Stimulated activated CD4-positive, alpha-beta T cell treated with anti-CD3 and anti-CD28 coated beads, Interleukin-4, amount 100 ng/mL, for 4 hours (primary cell): ENCODE results near the gene F8.
"Not testable (repeated sequence)": the region's sequence is repeated elsewhere in the genome, so short reads cannot be mapped to it uniquely, and the experiment has no call there.

Source experiments
- DNase-seq, 2 experiments: peaks; one replicate each; pipeline ENCODE4 v3.0.0-alpha.2; 2020

F8 gene

DNA sequence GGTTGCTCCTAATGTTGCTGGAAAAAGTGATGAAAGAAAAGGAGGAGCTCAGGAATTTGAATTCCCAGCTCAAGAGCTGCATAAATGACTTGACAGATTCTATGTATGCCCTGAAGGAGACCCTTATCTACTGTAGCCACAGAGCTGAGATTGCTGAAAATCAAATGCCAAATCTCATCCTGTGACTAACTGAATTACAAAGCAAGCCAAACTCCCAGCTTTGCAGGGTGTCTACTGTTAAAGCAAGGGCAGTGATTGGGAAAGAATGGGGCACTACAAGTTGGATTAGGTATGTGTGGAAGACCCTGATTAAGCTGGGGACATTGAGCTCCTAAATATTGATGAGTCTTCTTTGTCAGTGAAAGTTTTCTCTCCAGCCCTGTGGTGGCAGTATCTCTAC is 167.3 kb downstream of the F8 start:
- DNase-seq: no peak

DNA sequence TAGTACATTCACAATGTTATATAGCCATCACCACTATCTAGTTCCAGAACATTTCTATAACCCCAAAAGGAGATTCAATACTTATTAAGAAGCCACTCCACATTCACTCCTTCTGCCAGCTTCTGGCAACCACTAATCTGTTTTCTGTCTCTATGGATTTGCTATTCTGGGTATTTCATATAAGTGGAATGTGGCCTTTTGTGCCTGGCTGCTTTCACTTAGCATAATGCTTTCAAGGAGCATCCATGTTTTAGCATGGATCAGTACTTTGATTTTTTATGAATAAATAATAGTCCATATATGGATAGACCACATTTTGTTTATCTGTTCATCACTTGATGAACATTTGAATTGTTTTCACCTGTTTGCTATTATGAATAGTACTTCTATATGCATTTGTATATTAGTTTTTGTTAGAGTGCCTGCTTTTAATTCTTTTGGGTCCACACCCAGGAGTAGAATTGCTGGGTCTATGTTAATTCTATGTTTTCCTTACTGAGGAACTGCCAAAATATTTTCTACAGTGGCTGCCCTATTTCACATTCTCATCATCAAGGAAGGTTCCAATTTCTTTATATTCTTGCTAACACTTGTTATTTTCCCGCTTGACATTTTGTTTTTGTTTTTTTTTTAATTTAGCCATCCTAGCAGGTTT is 171.4 kb downstream of the F8 start:
- DNase-seq: no peak

DNA sequence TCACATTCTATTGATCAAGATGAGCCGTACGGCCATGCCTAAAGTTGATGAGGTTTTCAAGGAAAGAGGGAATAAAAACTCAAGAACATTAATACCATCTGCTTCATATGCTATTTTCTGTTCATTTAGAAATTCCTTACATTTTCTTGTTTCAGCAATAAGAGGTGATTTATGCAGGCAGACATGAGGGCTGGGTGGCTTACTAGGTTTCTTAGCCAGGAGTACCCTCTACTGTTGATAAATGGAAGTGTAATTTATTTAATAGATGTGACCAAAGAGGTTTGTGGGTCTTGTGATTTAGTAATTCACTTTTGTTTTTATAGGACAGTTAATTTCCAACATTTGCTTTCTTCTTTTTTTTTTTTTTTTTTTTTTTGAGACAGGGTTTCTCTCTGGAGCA is 181.7 kb downstream of the F8 start:
- DNase-seq: peak in 1 of 2 experiments; percentile 1

DNA sequence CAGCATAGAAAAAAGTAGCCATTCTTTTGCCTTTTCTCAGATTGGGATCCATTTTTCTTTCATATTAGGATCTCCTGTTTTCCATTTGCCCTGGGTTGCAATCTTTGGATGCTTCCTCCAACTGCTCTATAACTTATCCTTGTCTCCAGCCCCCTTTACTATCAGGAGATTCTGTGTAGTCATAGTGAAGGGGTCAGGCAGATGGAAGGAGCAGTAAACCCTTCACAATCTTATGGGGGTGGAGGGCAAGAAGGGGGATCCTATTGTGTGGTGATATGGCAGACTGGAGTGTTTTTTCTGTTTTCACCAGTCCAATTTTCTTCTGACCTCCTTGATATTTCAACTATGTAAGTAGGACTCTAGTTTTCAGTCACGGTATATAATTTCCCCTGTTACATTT is 186.4 kb downstream of the F8 start:
- DNase-seq: no peak

DNA sequence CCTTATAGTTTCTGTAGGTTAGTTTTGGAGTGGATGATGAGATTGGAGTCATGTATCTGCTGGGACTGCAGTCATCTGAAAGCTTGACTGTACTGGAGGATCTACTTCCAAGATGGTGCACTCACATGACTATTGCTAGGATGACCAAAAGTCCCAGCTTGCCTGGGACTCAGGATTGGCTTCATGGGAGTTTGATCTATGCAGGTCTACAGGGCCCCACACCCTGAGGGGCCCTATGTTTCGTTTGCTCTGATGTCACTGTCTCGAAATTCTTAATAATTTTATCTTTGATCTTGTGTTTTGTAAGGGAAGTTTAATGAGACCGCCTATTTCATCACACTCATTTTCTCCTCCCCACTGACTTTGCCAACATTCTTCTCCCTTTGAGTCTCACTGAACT is 188.0 kb downstream of the F8 start, which contains the start of gene SMIM9:
Gene SMIM9 (minus strand): TSS at position 101 of the 400 bp plus-strand sequence. CDS start 3,806 bp downstream, outside the sequence.
- no peak for DNase-seq

DNA sequence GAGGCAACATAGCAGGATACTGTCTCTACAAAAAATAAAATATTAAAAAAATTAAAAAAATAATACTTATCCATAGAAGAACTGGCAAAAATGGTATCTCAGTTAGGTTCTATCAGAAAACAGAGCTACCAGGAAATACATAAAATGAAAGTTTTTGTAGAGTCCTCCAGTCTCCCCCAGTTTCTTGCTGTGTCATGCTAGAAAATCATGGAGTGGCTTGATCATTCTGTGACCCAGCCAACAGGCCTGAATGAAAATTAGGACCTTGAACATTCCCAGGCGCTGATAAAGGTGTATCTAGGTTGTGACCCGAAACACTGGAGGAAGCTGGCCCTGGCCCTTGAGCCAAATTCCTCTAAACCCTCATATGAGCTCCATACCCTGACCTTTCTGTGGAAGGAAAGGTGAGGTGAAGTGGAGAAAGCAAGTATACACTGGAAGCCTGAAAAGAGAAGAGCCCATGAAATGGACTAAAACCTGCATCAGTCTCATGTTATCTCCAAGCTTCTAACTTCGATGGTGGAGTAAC is 188.7 kb downstream of the F8 start:
- no peak for DNase-seq

DNA sequence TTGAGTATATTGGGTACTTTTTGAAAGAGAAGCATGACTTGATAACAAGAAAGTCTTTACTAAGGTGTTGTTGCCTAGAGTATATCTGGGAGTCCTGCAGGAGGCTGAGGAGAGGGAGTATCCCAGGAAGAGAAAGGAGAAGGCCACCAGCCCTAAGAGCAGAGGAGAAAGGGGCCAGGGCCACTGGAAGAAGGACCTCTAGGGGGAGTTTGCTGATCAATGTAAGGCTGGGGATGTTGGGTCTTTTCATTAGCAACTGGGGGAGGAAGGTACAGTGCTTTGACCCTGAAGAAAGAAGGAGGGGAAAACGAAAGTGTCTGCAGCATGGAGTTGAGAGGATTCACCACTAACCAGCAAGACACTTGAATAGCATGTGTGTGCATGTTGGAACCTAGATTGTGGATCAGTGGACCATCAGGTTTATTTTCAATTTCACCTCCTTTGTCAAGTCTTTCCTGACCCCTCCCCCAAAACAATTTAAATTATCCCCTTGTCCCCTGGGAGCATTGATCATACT is 192.5 kb downstream of the F8 start:
- no peak for DNase-seq

DNA sequence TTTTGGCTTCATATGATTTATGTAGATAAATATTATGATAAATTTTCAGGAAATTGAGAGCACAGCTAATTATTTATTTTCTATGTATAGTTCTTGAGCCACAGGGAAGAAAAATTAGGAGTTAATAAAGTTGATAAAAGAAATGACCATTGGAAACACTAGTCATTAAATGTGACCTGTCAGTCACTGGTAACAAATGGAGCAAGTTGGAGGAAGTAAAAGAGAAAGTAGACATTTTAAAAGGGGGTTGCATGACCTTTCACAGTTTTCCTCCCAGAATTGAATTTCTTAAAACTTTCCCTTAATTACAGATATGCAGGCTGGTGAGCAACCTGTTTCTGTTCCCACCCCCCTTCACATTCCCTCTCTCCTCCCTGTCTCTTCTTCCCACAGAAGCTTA is 193.4 kb downstream of the F8 start:
- DNase-seq: no peak

DNA sequence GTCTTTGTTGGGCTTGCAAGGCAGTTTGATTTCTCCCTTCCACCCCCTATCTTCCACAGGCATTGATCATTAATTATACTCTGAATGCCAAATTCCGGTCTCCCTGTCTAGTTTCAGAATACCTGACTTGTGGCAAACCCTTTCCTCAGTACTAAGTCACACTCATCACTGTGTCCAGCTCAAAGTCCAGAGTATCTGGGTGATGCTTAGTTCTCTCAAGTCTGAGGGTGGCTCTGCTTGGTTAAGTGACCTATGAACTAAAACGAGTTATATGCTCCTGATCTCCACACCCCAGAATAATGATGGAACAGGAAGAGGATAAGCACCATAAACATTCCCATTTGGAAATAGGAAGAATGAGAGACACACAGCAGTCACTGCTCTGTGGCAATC is 194.5 kb downstream of the F8 start:
- no peak for DNase-seq

DNA sequence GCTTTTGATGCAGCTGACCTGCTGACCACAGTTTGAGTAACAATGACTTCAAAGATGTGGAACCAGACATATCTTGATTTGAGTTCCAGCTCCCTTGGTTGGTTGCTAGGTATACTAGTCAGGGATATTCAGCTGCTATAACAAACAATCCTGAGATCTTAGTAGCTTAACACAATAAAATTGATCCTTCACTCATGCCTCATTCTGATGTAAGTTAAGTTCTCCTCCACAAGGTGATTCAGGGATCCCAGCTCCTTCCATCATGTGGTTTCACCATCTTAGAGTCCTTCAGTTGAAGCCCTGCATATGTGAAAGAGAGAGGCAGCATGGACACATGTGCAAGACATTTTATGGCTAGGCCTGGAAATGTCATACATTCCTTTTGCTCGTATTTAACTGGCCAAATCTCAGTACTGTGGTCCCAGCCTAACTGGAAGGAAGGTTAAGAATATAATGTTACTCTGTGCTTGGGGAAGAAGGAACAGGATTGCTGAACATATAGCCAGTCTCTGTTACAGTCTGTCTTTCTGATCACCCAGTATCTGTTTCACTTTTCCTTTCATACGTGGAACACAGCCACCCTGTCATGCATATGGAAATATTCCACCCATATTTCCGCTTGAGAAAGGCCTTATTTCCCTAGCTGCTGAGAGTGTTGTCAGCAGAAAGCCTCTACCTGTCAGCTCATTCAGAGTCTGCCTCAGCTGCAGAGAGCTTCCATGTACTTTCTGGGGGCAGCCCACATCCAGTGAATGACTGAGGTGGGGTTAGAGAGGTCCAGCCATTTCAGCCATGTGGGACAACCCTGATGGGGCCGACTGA is 195.1 kb downstream of the F8 start:
- DNase-seq: no peak

DNA sequence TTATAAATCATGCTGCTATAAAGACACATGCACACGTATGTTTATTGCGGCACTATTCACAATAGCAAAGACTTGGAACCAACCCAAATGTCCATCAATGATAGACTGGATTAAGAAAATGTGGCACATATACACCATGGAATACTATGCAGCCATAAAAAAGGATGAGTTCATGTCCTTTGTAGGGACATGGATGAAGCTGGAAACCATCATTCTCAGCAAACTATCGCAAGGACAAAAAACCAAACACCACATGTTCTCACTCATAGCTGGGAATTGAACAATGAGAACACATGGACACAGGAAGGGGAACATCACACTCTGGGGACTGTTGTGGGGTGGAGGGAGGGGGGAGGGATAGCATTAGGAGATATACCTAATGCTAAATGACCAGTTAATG is 196.9 kb downstream of the F8 start:
- DNase-seq: not testable (repeated sequence)

DNA sequence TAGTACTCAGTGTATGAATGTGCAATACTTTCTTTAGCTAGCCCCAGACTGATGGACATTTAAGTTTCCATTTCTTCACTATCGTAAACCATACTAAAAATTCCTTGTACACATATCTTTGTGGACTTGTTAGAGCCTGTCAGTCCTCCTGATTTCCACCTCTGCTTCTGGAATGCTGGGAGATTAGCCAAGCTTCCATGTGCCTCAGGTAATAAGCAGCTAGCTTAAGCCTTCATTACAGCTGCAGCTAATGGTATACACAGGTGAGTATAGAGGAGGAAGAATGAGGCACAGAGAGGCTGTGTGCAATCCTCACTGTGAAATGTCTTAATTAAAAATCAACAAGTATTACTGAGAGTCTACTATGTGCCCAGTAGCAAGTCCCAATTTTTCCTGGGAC is 197.9 kb downstream of the F8 start:
- no peak for DNase-seq

DNA sequence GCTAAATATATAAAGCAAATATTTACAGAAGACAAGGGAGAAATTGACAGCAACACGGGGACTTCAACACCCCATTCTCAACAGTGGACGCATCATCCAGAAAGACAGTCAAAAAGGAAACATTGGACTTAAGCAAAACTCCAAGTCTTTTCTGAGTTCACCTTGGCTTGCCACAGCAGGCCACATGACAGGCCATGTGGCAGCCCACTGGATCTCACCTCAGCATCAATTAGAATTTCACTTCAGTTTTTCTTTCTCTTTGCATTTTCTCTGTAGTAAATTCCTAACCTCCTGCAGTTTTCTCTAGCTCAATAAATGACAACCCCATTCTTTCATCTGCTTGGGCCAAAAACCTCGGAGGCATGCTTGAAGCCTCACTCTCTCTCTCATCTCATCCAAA is 200.5 kb downstream of the F8 start:
- no peak for DNase-seq

DNA sequence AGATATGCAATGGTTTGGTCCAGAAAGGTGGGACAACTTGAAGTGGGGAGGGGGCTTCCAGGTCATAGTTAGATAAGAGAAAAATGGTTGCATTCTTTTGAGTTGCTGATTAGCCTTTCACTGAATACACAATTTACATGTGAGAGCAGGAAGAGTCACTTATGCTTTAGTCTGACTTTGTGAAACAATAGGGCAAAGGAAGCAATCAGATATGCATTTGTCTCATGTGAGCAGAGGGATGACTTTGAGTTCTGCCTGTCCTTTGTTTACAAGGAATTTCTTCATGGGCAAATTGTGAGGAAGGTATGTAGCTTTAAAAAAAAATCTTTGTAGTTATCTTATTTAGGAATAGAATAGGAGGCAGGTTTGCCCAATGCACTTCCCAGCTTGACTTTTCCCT is 201.0 kb downstream of the F8 start:
- DNase-seq: no peak

DNA sequence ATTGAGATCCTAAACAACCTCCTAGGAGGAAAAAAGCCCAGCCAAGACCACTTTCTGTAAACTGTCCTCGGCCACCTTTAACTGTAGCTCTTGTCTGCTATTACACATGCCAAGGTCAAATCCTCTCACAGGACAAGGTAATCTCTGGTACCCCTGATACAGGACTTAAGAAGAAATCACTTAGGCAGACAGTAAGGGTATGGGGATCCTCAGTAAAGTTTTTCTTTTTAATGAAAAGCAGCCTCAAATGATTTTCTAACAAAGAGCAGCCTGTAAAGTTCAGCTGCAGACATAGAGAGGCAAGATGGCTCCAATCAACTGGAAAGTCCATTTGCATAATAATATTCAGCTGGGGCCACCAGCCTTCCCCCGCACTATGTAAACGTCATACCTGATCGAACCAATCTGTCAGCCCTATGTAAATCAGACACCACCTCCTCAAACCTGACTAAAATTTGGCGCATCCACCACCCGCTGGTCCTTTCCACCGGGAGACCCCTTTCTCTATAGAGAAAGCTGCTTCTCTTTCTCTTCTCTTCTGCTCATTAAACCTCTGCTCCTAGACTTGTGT is 202.7 kb downstream of the F8 start:
- DNase-seq: no peak

DNA sequence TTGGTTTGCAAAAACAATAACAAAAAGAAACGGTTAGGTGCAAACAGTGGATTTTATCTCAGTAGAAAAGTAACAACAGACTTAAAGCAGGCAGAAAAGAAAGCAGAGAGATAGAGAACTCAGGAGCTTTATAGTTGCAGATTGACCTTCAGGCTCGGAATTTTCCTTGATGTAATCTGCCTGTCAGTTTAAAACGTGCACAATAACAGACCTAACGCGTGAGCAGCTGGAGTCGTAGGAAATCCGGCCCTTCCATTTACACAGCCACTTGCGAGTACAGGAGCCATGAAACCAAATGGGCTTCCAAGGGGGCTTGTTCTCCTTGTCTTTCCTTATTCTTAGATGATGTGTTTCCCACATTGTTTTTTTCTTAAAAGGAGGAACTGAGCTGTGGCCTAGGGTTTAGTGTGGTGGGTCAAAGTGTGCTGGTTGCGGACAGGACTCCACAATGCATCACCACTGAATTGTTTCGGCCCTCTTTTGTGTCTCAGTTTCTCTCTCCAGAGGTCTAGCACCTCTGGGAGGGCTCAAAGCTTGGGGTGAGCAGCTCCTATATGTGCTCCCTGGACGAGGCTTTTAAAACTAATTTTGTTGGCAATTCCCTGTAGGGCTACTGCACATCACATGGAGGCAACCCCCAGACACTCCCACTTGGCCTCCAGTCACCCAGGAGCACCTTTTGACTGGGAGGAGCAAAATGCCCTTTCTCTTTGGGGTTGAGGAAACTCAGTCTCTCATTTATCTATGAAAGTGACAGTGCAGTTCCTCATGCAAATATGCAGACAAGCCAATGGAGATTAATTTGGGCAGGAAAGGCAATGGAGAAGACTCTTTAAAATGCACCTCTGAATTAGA is 203.4 kb downstream of the F8 start:
- DNase-seq: no peak

DNA sequence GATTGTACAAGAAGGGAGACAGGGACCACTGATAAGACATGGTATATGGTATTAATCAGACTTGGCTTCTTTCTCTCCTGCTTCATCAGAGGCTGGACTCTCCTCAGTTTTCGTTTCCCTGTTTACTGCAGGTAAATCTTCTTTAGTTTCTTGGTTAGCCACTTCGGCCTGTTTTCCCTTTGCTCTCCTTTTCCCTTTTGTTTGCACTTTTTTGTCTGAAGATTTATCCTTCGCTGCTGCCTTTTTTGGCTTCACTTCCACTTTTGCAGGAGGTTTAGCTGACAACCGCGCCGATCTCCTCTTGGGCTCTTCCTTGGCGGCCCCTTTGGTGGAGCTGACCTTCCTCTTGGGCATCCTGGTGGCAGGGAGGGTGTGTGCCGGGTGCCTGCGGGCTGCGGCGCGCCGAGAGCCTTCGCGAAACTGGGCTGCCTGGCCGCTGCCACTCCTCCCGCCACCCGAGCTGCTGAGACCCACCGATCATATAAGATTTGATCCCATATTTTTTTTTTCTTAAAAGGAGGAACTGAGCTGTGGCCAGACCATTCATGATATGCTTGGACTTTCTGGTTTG is 205.4 kb downstream of the F8 start:
- not testable (repeated sequence) for DNase-seq

DNA sequence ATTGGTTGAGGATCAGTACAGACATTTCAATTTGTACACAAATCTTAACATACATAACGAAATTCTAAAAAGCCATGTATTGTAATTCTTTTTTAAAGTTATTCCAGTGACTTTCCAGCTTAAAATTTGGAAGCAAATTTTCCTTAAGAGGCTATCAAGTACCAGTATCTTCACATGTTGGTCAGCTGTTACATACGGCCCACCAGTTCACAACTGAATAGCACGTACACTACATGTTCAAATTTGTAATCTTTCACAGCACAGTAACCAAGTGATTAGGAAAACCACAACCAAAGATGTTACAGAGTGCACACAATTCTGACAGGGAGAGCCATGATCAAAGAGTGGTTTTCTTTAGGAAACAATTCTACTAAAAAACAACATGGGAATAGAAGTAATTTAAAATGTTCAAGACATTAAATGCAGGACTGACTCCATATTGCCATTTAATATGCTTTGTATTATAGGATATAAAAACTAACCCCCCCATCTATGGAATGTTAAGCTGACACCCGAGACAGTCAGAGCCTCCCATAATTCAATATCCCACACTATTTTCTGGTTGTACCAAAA is 206.1 kb downstream of the F8 start:
- DNase-seq: not testable (repeated sequence)

DNA sequence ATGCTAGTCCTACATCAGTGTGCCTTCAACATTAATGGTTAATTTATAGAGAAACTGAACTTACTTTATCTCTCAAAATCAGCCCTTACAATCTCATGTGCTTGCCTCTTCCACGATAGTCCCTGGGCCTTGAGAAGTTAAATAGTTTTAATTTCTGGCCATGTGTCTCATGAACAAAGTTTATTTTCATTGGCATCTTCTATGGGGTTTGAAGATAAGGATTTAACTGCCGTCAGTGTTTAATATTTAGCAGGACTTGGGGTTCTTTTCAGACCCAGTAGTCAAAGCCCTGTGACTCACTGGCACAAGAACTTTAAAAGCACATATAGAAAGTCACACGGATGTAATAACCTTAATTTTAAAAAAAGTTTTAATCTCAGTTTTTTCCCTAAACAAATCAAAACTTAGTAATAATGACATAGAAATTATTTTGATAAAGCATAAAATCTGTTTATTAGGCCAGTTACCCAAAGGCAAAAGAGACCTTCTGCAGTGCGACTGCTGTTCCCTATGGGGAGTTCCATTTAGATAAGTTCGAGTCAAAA is 207.2 kb downstream of the F8 start:
- DNase-seq: no peak

DNA sequence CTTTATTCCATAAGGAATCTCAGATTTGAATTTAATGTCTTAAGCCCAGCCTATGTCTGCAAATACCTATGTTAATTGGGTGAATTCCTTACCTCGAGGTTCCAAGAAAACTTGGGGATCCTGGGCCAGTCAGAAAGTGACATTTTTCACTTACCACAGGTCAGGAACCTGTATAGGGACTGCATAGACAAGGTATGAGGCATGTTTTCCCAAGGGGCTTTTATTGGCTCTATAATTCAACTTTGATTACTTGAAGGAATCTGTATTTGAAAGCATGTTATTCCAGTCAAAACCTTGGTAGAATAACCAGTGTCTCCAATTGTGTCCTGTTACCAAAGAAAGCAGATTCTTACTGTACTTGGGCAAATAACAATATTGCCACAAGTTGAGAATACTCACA is 208.7 kb downstream of the F8 start:
- no peak for DNase-seq

DNA sequence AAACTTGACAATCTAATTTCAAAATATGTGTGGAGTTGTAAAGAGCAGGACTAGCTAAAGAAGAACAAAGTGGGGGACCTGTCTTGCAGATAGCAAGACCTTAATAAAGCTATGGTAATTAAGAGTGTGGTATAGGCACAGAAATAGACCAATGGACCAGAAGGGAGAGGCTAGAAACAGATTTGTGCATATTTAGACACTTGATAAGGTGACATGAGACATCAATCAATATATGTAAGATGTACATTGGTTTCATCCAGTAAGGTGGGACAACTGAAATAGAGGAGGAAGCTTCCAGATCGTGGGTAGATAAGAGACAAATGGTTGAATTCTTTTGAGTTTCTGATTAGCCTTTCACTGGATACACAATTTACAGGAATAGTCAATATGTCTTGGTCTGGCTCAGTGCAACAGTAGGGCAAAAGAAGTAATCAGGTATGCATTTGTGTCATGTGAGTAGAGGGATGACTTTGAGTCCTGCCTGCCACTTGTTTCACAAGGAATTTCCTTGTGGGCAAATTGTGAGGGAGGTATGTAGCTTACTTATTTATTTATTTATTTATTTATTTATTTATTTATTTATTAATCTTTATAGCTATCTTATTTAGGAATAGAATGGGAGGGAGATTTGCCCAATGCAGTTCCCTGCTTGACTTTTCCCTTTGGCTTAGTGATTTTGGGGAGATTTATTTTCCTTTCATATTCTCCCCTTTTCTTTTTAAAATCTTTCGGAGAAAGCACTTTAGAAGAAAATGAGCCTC is 210.0 kb downstream of the F8 start:
- no peak for DNase-seq
